HepG2 (cell line): Measurements from ENCODE around the gene IMPDH1. TPM values are rescaled to one million over a fixed set of nuclear protein-coding genes. Genes with fewer than 3 reads are reported as not detected.

Source experiments
- HMGA1 ChIP-seq: sonication (generic); formaldehyde crosslinking; conservative IDR thresholded peaks from 2 replicates; pipeline ENCODE4 v1.4.0; 2020; ENCODE audit warnings: missing genetic modification reagents
- IKZF1 ChIP-seq: fragments of 450-650 bp; IDR thresholded peaks from 2 replicates; pipeline ENCODE4 v1.7.1; 2016
- PHF20 ChIP-seq: sonication (generic); formaldehyde crosslinking; IDR thresholded peaks from 2 replicates; pipeline ENCODE4 v1.5.0; 2020; ENCODE audit warnings: mild to moderate bottlenecking, missing genetic modification reagents
- PHF21A ChIP-seq: sonication (generic); formaldehyde crosslinking; IDR thresholded peaks from 2 replicates; pipeline ENCODE4 v1.5.0; 2020; ENCODE audit warnings: mild to moderate bottlenecking, missing genetic modification reagents
- RAD21 ChIP-seq: fragments of 450-650 bp; formaldehyde crosslinking; IDR thresholded peaks from 2 replicates; pipeline ENCODE4 v1.5.0; 2020; ENCODE audit warnings: mild to moderate bottlenecking
- SIX4 ChIP-seq: sonication (generic); formaldehyde crosslinking; IDR thresholded peaks from 2 replicates; pipeline ENCODE4 v1.4.0; 2020; ENCODE audit warnings: missing genetic modification reagents
- SOX13 ChIP-seq, 3 experiments: fragments of 450-650 bp in 1 of 3; sonication (generic) in 1 of 3; formaldehyde crosslinking in 1 of 3; IDR thresholded peaks in 2 of 3; conservative IDR thresholded peaks in 1 of 3; 2 replicates each; pipeline versions ENCODE4 v1.5.0 to v1.6.1; 2016 to 2020; ENCODE audit warnings: antibody characterized with exemption in 1 of 3, mild to moderate bottlenecking in 1 of 3, missing compliant biosample characterization in 1 of 3, missing genetic modification reagents in 1 of 3, moderate library complexity in 1 of 3
- SP1 ChIP-seq, 2 experiments: fragments of 450-650 bp in 1 of 2; sonication (generic) in 1 of 2; formaldehyde crosslinking in 1 of 2; IDR thresholded peaks; 2 replicates each; pipeline versions ENCODE4 v1.4.0 to v1.6.1; 2016 to 2020; ENCODE audit warnings: missing genetic modification reagents in 1 of 2
- TBL1XR1 ChIP-seq: fragments of 150-350 bp; IDR thresholded peaks from 2 replicates; pipeline ENCODE4 v1.6.1; 2014; ENCODE audit warnings: borderline replicate concordance, low read length; ENCODE audit not compliant: partially characterized antibody
- ZBTB42 ChIP-seq: sonication (generic); formaldehyde crosslinking; IDR thresholded peaks from 2 replicates; pipeline ENCODE4 v1.5.0; 2020; ENCODE audit warnings: mild to moderate bottlenecking, missing genetic modification reagents
- ZBTB8A ChIP-seq: sonication (generic); formaldehyde crosslinking; IDR thresholded peaks from 2 replicates; pipeline ENCODE4 v1.4.0; 2020; ENCODE audit warnings: mild to moderate bottlenecking, low read depth, missing genetic modification reagents, borderline replicate concordance
- ZFP36 ChIP-seq: fragments of 150-350 bp; IDR thresholded peaks from 2 replicates; pipeline ENCODE4 v1.6.1; 2018; ENCODE audit warnings: borderline replicate concordance, low read length, low read depth; ENCODE audit not compliant: partially characterized antibody
- ZNF329 ChIP-seq: sonication (generic); formaldehyde crosslinking; IDR thresholded peaks from 2 replicates; pipeline ENCODE4 v1.9.0; 2021; ENCODE audit warnings: low read depth, mild to moderate bottlenecking, missing genetic modification reagents
- ZNF557 ChIP-seq: sonication (generic); formaldehyde crosslinking; IDR thresholded peaks from 2 replicates; pipeline ENCODE4 v1.4.0; 2020; ENCODE audit warnings: missing genetic modification reagents
- ZNF563 ChIP-seq: sonication (generic); formaldehyde crosslinking; IDR thresholded peaks from 2 replicates; pipeline ENCODE4 v1.8.0; 2022; ENCODE audit warnings: mild to moderate bottlenecking, moderate library complexity, missing genetic modification reagents
- ZSCAN22 ChIP-seq: sonication (generic); formaldehyde crosslinking; IDR thresholded peaks from 2 replicates; pipeline ENCODE4 v1.4.0; 2020; ENCODE audit warnings: mild to moderate bottlenecking, missing genetic modification reagents
- polyA plus RNA-seq, 8 experiments: library from polyadenylated mRNA; depleted of rRNA in 3 of 8; stranded (reverse) in 7 of 8; unstranded in 1 of 8; fragments of >200 nt; fragmentation: Illumina TruSeq in 4 of 8; extraction: Trizol in 4 of 8; gene quantifications; 2 replicates each; pipeline versions ENCODE4 v1.2.1 to v1.2.3, GENCODE V29; 2011 to 2016; ENCODE audit warnings: low read depth in 4 of 8, missing spikeins in 1 of 8, mixed read lengths in 1 of 8; ENCODE audit not compliant: insufficient read depth in 1 of 8
- total RNA-seq, 5 experiments: library from RNA; depleted of rRNA; stranded (reverse); fragments of >200 nt; fragmentation: Illumina TruSeq; extraction: Trizol; gene quantifications; 2 replicates each; pipeline ENCODE4 v1.2.3, GENCODE V29; 2016; ENCODE audit warnings: low read depth in 1 of 5
- TF ChIP-seq, protein P1 (sequence below): IDR thresholded peaks from 2 replicates; pipeline ENCODE4 v1.6.1; 2016; ENCODE audit warnings: missing compliant biosample characterization, missing genetic modification reagents, borderline replicate concordance
- TF ChIP-seq, protein P2 (sequence below): sonication (generic); formaldehyde crosslinking; IDR thresholded peaks from 2 replicates; pipeline ENCODE4 v1.4.0; 2020; ENCODE audit warnings: missing genetic modification reagents, borderline replicate concordance
- TF ChIP-seq, protein P3 (sequence below): fragments of 450-650 bp; IDR thresholded peaks from 2 replicates; pipeline ENCODE4 v1.6.1; 2017
- TF ChIP-seq, protein P4 (sequence below): sonication (generic); formaldehyde crosslinking; IDR thresholded peaks from 2 replicates; pipeline ENCODE4 v1.5.0; 2020; ENCODE audit warnings: mild to moderate bottlenecking, missing genetic modification reagents
- TF ChIP-seq, protein P5 (sequence below): sonication (generic); formaldehyde crosslinking; IDR thresholded peaks from 2 replicates; pipeline ENCODE4 v1.4.0; 2020; ENCODE audit warnings: missing genetic modification reagents

Gene IMPDH1
- total and polyA plus RNA-seq, 2 of the 13 experiments (the other 11 are each of a cell fraction or from before 2014, with no cell fraction given): 22.8 to 34.0 TPM

DNA sequence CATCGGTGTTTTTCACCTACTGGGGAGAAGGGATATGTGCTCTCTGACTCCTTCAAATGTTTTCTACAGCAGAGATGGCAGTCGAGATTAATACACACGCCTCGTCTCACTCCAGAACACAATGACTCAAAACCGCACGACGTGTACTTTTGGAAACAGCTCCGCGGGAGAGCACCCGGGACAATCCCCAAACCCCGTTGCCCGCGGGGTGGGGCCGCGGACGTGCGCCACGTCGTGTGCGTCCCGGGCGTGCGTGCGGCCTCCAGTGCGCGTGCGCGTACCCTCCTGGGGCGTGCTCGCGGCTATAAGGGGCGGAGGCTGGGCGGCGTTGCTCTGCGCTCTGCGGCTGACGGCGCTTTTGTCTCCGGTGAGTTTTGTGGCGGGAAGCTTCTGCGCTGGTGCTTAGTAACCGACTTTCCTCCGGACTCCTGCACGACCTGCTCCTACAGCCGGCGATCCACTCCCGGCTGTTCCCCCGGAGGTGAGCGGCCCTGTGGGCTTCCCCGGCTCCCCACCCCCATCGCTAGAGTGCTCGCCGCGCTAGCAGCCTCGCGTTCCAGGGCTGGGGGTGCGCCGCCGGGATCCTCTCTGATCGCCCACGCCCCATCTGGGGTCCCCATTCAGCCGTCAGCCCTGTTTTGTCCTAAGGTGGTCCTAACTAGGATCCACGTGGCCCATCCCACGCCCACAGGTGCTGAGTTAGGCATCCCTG lies 45.9 kb upstream of the IMPDH1 start, which contains the start of gene HILPDA (continued):
- TF ChIP-seq SOX13 (IDR thresholded peaks at IDR 0.05) (no peak), SOX13 (CRISPR knock-in tag; conservative IDR thresholded peaks at IDR 0.05 in 1 of 2, IDR thresholded peaks at IDR 0.05 in 1 of 2) (peak in 1 of 2 experiments; percentile 58; a peak in 1 of 4 replicates), SIX4 (CRISPR knock-in tag) (no peak), HMGA1 (CRISPR knock-in tag) (no peak), IKZF1 (no peak), ZSCAN22 (no peak), ZNF563 (CRISPR knock-in tag) (peak; percentile 80; the same call in 1 of the 2 replicates), PHF20 (CRISPR knock-in tag) (peak; percentile 73; the same call in 1 of the 2 replicates), SP1 (IDR thresholded peaks at IDR 0.05) (no peak), SP1 (CRISPR knock-in tag; IDR thresholded peaks at IDR 0.05) (peak; percentile 78), ZNF557 (CRISPR knock-in tag) (no peak; the same call in 1 of the 2 replicates), ZBTB42 (CRISPR knock-in tag) (no peak), RAD21 (no peak), ZBTB8A (CRISPR knock-in tag) (no peak), ZFP36 (no peak), TBL1XR1 (no peak), ZNF329 (CRISPR knock-in tag) (no peak), PHF21A (CRISPR knock-in tag) (peak; percentile 76)
- TF ChIP-seq, protein P1, sequence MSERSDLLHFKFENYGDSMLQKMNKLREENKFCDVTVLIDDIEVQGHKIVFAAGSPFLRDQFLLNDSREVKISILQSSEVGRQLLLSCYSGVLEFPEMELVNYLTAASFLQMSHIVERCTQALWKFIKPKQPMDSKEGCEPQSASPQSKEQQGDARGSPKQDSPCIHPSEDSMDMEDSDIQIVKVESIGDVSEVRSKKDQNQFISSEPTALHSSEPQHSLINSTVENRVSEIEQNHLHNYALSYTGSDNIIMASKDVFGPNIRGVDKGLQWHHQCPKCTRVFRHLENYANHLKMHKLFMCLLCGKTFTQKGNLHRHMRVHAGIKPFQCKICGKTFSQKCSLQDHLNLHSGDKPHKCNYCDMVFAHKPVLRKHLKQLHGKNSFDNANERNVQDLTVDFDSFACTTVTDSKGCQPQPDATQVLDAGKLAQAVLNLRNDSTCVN (CRISPR knock-in tag): no peak
- TF ChIP-seq, protein P2, sequence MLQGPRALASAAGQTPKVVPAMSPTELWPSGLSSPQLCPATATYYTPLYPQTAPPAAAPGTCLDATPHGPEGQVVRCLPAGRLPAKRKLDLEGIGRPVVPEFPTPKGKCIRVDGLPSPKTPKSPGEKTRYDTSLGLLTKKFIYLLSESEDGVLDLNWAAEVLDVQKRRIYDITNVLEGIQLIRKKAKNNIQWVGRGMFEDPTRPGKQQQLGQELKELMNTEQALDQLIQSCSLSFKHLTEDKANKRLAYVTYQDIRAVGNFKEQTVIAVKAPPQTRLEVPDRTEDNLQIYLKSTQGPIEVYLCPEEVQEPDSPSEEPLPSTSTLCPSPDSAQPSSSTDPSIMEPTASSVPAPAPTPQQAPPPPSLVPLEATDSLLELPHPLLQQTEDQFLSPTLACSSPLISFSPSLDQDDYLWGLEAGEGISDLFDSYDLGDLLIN (CRISPR knock-in tag): no peak
- TF ChIP-seq, protein P3, sequence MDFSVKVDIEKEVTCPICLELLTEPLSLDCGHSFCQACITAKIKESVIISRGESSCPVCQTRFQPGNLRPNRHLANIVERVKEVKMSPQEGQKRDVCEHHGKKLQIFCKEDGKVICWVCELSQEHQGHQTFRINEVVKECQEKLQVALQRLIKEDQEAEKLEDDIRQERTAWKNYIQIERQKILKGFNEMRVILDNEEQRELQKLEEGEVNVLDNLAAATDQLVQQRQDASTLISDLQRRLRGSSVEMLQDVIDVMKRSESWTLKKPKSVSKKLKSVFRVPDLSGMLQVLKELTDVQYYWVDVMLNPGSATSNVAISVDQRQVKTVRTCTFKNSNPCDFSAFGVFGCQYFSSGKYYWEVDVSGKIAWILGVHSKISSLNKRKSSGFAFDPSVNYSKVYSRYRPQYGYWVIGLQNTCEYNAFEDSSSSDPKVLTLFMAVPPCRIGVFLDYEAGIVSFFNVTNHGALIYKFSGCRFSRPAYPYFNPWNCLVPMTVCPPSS: no peak
- TF ChIP-seq, protein P4, sequence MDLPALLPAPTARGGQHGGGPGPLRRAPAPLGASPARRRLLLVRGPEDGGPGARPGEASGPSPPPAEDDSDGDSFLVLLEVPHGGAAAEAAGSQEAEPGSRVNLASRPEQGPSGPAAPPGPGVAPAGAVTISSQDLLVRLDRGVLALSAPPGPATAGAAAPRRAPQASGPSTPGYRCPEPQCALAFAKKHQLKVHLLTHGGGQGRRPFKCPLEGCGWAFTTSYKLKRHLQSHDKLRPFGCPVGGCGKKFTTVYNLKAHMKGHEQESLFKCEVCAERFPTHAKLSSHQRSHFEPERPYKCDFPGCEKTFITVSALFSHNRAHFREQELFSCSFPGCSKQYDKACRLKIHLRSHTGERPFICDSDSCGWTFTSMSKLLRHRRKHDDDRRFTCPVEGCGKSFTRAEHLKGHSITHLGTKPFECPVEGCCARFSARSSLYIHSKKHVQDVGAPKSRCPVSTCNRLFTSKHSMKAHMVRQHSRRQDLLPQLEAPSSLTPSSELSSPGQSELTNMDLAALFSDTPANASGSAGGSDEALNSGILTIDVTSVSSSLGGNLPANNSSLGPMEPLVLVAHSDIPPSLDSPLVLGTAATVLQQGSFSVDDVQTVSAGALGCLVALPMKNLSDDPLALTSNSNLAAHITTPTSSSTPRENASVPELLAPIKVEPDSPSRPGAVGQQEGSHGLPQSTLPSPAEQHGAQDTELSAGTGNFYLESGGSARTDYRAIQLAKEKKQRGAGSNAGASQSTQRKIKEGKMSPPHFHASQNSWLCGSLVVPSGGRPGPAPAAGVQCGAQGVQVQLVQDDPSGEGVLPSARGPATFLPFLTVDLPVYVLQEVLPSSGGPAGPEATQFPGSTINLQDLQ (CRISPR knock-in tag): peak; percentile 81; the same call in 1 of the 2 replicates
- TF ChIP-seq, protein P5, sequence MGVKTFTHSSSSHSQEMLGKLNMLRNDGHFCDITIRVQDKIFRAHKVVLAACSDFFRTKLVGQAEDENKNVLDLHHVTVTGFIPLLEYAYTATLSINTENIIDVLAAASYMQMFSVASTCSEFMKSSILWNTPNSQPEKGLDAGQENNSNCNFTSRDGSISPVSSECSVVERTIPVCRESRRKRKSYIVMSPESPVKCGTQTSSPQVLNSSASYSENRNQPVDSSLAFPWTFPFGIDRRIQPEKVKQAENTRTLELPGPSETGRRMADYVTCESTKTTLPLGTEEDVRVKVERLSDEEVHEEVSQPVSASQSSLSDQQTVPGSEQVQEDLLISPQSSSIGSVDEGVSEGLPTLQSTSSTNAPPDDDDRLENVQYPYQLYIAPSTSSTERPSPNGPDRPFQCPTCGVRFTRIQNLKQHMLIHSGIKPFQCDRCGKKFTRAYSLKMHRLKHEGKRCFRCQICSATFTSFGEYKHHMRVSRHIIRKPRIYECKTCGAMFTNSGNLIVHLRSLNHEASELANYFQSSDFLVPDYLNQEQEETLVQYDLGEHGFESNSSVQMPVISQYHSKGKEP (CRISPR knock-in tag): no peak
